ENCODE measurements around the gene TACSTD2. TPM values are rescaled to one million over a fixed set of nuclear protein-coding genes. Genes with fewer than 3 reads are reported as not detected.

The TACSTD2 gene
- polyA plus RNA-seq, 3 donors, result 3.2 TPM; not detected in 2

GRCh38 chr1:58619286-58620054 lies 42.4 kb upstream of the TACSTD2 start:
- Mint-ChIP-seq H3K4me1 (peaks cover 51% of the 10 kb centered on the region), H3K27ac (peak overlapping the region; percentile 25 to 87 (median 77)), H3K9me3 (no peaks in the 10 kb centered on the region), H3K27me3 (ENCODE audit: low read depth in 3 of 3) (peaks cover under 1 to 3% (median 3%) of the 10 kb centered on the region in 3 donors), H3K36me3 (no peaks in the 10 kb centered on the region), H3K4me3 (peak overlapping the region in 1 of 2 donors; percentile 77)
- Histone ChIP-seq H3K4me2 (replicated peaks; ENCODE audit: extremely low read depth, low read length, poor library complexity, severe bottlenecking) (peak overlapping the region; percentile 56), H3K9me3 (replicated peaks in 1 of 2; ENCODE audit: control insufficient read depth in 1 of 2, insufficient read depth in 1 of 2, low read length in 2 of 2) (no peaks in the 10 kb centered on the region), H3K27ac (ENCODE audit: low read depth in 1 of 2, low read length in 2 of 2) (peak overlapping the region in 1 of 2 donors; percentile 88), H3K79me2 (ENCODE audit: insufficient read depth, low read length) (no peaks in the 10 kb centered on the region), H3K4me3 (replicated peaks in 1 of 3; ENCODE audit: low read depth in 2 of 3, low read length in 3 of 3) (peak overlapping the region in 1 of 3 experiments; percentile 49), H2AFZ (ENCODE audit: insufficient read depth, low read depth, low read length, poor library complexity, severe bottlenecking) (peak overlapping the region; percentile 7), H3K27me3 (ENCODE audit: control insufficient read depth in 2 of 2, insufficient read depth in 2 of 2, low read length in 2 of 2) (no peaks in the 10 kb centered on the region), H4K20me1 (ENCODE audit: insufficient read depth, low read length) (no peaks in the 10 kb centered on the region), H3K4me1 (ENCODE audit: control insufficient read depth in 1 of 2, insufficient read depth in 2 of 2, low read length in 2 of 2) (peaks cover 46 to 54% of the 10 kb centered on the region in 2 donors), H3K9ac (ENCODE audit: insufficient read depth, low read length, poor library complexity, severe bottlenecking) (peak overlapping the region; percentile 27), H3K36me3 (replicated peaks in 1 of 2; ENCODE audit: control insufficient read depth in 1 of 2, insufficient read depth in 2 of 2, low read length in 2 of 2) (no peaks in the 10 kb centered on the region)
- 59% methylated on average over 4 of the region's 5 CpGs for WGBS (ENCODE audit: insufficient coverage)
- intact Hi-C loops (cut with micrococcal nuclease), result no loop called here
- TF ChIP-seq CTCF (IDR thresholded peaks at IDR 0.05), result no peak
- DNase-seq, result peak in 2 of 3 donors; percentile 25 to 27

GRCh38 chr1:58618303-58618702 lies 41.3 kb upstream of the TACSTD2 start:
- Histone ChIP-seq H3K4me3 (replicated peaks in 1 of 3; ENCODE audit: low read depth in 2 of 3, low read length in 3 of 3) (no peak overlapping the region), H4K20me1 (ENCODE audit: insufficient read depth, low read length) (no peaks in the 10 kb centered on the region), H3K79me2 (ENCODE audit: insufficient read depth, low read length) (no peaks in the 10 kb centered on the region), H3K4me2 (replicated peaks; ENCODE audit: extremely low read depth, low read length, poor library complexity, severe bottlenecking) (peak overlapping the region; percentile 56), H3K27me3 (ENCODE audit: control insufficient read depth in 2 of 2, insufficient read depth in 2 of 2, low read length in 2 of 2) (no peaks in the 10 kb centered on the region), H3K36me3 (replicated peaks in 1 of 2; ENCODE audit: control insufficient read depth in 1 of 2, insufficient read depth in 2 of 2, low read length in 2 of 2) (no peaks in the 10 kb centered on the region), H3K27ac (ENCODE audit: low read depth in 1 of 2, low read length in 2 of 2) (peak overlapping the region in 1 of 2 donors; percentile 88), H3K9me3 (replicated peaks in 1 of 2; ENCODE audit: control insufficient read depth in 1 of 2, insufficient read depth in 1 of 2, low read length in 2 of 2) (no peaks in the 10 kb centered on the region), H2AFZ (ENCODE audit: insufficient read depth, low read depth, low read length, poor library complexity, severe bottlenecking) (no peak overlapping the region), H3K9ac (ENCODE audit: insufficient read depth, low read length, poor library complexity, severe bottlenecking) (peak overlapping the region; percentile 27), H3K4me1 (ENCODE audit: control insufficient read depth in 1 of 2, insufficient read depth in 2 of 2, low read length in 2 of 2) (peaks cover 46 to 54% of the 10 kb centered on the region in 2 donors)
- TF ChIP-seq CTCF (IDR thresholded peaks at IDR 0.05), result no peak
- peak overlapping the region; percentile 79 to 95 (median 84) for H3K27ac Mint-ChIP-seq
- H3K9me3 Mint-ChIP-seq, result no peaks in the 10 kb centered on the region
- DNase-seq, result peak; percentile 96 to 99 (median 97)
- peak overlapping the region in 1 of 2 donors; percentile 68 for H3K4me3 Mint-ChIP-seq
- H3K4me1 Mint-ChIP-seq, result peaks cover 49% of the 10 kb centered on the region
- intact Hi-C loops (cut with micrococcal nuclease), result no loop called here
- peaks cover 0 to 3% (median 0%) of the 10 kb centered on the region in 3 donors for H3K27me3 Mint-ChIP-seq (ENCODE audit: low read depth in 3 of 3)
- H3K36me3 Mint-ChIP-seq, result no peaks in the 10 kb centered on the region
- 0% methylated on average over 1 of the region's 2 CpGs for WGBS (ENCODE audit: insufficient coverage)

Data from CD14-positive monocyte (primary cell).